Fibroblast of skin of right biceps (primary cell): ENCODE measurements around the gene DOCK10.
A peak's percentile ranks its signal among the peaks of the same experiment; 100 is the strongest.
"Not testable (repeated sequence)": the region's sequence is repeated elsewhere in the genome, so short reads cannot be mapped to it uniquely, and the experiment has no call there.

ENCODE experiments used
- DNase-seq: peaks from one replicate; pipeline ENCODE4 v3.0.0-alpha.2; 2013

The DOCK10 gene

GRCh38 chr2:224941960-224942359 is 100.3 kb downstream of the DOCK10 start:
- DNase-seq, result no peak

GRCh38 chr2:224940618-224941017 is 101.7 kb downstream of the DOCK10 start:
- no peak for DNase-seq

- DNase-seq, result no peak
Measured at GRCh38 chr2:224938651-224939182, 103.6 kb downstream of the DOCK10 start.

- DNase-seq, result no peak
Measured at GRCh38 chr2:224937887-224938286, 104.4 kb downstream of the DOCK10 start.

GRCh38 chr2:224934526-224935188 is 107.6 kb downstream of the DOCK10 start:
- DNase-seq, result peak; percentile 48

GRCh38 chr2:224933431-224933830 is 108.8 kb downstream of the DOCK10 start:
- DNase-seq, result no peak

GRCh38 chr2:224932522-224932921 is 109.7 kb downstream of the DOCK10 start:
- DNase-seq, result no peak

GRCh38 chr2:224931956-224932355 is 110.3 kb downstream of the DOCK10 start:
- no peak for DNase-seq

- DNase-seq, result no peak
Measured at GRCh38 chr2:224930990-224931389, 111.3 kb downstream of the DOCK10 start.

GRCh38 chr2:224930124-224930523 is 112.1 kb downstream of the DOCK10 start:
- no peak for DNase-seq

- DNase-seq, result no peak
Measured at GRCh38 chr2:224929512-224929911, 112.8 kb downstream of the DOCK10 start.

GRCh38 chr2:224927646-224928173 is 114.6 kb downstream of the DOCK10 start:
- DNase-seq, result peak; percentile 61

GRCh38 chr2:224927011-224927410 is 115.3 kb downstream of the DOCK10 start:
- no peak for DNase-seq

- peak; percentile 57 for DNase-seq
Measured at GRCh38 chr2:224925810-224926100, 116.5 kb downstream of the DOCK10 start.

- no peak for DNase-seq
Measured at GRCh38 chr2:224925061-224925809, 117.0 kb downstream of the DOCK10 start.

GRCh38 chr2:224924631-224925030 is 117.6 kb downstream of the DOCK10 start:
- DNase-seq, result no peak

- DNase-seq, result no peak
Measured at GRCh38 chr2:224922142-224922727, 120.0 kb downstream of the DOCK10 start.

GRCh38 chr2:224919472-224920110 is 122.7 kb downstream of the DOCK10 start:
- DNase-seq, result no peak

- DNase-seq, result no peak
Measured at GRCh38 chr2:224918626-224919471, 123.4 kb downstream of the DOCK10 start.

GRCh38 chr2:224917246-224917645 is 125.0 kb downstream of the DOCK10 start:
- not testable (repeated sequence) for DNase-seq

- DNase-seq, result no peak
Measured at GRCh38 chr2:224915136-224915535, 127.1 kb downstream of the DOCK10 start.

- DNase-seq, result no peak
Measured at GRCh38 chr2:224910574-224910925, 131.7 kb downstream of the DOCK10 start.
